Peyer's patch (tissue), 4 donors: ENCODE results near the gene SORCS1.

Experiments used
- CTCF ChIP-seq, 6 experiments: fragments of 450-650 bp in 4 of 6; fragments of 200-600 bp in 2 of 6; sonication (generic) in 1 of 6; IDR thresholded peaks; one replicate each; pipeline ENCODE4 v1.5.1; 2017 to 2019; ENCODE audit warnings: antibody characterized with exemption in 6 of 6, mild to moderate bottlenecking in 3 of 6, moderate library complexity in 1 of 6
- POLR2A ChIP-seq, 2 donors: fragments of 450-650 bp; IDR thresholded peaks; one replicate each; pipeline ENCODE4 v1.5.1; 2017; ENCODE audit warnings: antibody characterized with exemption in 2 of 2, mild to moderate bottlenecking in 2 of 2, moderate library complexity in 2 of 2

- no peak for TF ChIP-seq CTCF (IDR thresholded peaks at IDR 0.05)
- TF ChIP-seq POLR2A (IDR thresholded peaks at IDR 0.05), result no peak
Observed at GRCh38 chr10:107126512-107127065, 37.9 kb downstream of the SORCS1 start.
